BLaER1 (cell line): ENCODE results near the gene TTC9.
A peak's percentile ranks its signal among the peaks of the same experiment; 100 is the strongest.

ENCODE experiments used
- H3K27ac ChIP-seq: shearing (Covaris generic); formaldehyde crosslinking; 2 replicates; pipeline ENCODE4 v1.8.1; 2022
- H3K27me3 ChIP-seq: shearing (Covaris generic); formaldehyde crosslinking; 2 replicates; pipeline ENCODE4 v1.8.1; 2022
- H3K36me3 ChIP-seq: shearing (Covaris generic); formaldehyde crosslinking; 2 replicates; pipeline ENCODE4 v1.8.1; 2022
- H3K4me1 ChIP-seq: shearing (Covaris generic); formaldehyde crosslinking; 2 replicates; pipeline ENCODE4 v1.8.1; 2022
- H3K4me2 ChIP-seq: shearing (Covaris generic); formaldehyde crosslinking; 2 replicates; pipeline ENCODE4 v1.8.1; 2022
- H3K4me3 ChIP-seq: shearing (Covaris generic); formaldehyde crosslinking; 2 replicates; pipeline ENCODE4 v1.8.1; 2022
- H3K9ac ChIP-seq: shearing (Covaris generic); formaldehyde crosslinking; 2 replicates; pipeline ENCODE4 v1.8.1; 2022
- H3K9me3 ChIP-seq: shearing (Covaris generic); formaldehyde crosslinking; 2 replicates; pipeline ENCODE4 v1.8.1; 2022
- H4K20me1 ChIP-seq: shearing (Covaris generic); formaldehyde crosslinking; 2 replicates; pipeline ENCODE4 v1.8.1; 2022
- Cebpa-rat ChIP-seq: shearing (Covaris generic); IDR thresholded peaks from 2 replicates; pipeline ENCODE4 v1.8.1; 2022

The TTC9 gene

GRCh38 chr14:70616646-70617045 is 25.1 kb upstream of the TTC9 start:
- Histone ChIP-seq H3K4me3 (no peak overlapping the region), H3K27me3 (no peaks in the 10 kb centered on the region), H4K20me1 (no peaks in the 10 kb centered on the region), H3K27ac (no peak overlapping the region), H3K4me2 (no peak overlapping the region), H3K36me3 (no peaks in the 10 kb centered on the region), H3K4me1 (no peaks in the 10 kb centered on the region), H3K9ac (no peak overlapping the region), H3K9me3 (no peaks in the 10 kb centered on the region)
- TF ChIP-seq Cebpa-rat = no peak

- Histone ChIP-seq H3K4me1 (no peaks in the 10 kb centered on the region), H3K4me3 (no peak overlapping the region), H3K9ac (no peak overlapping the region), H3K27me3 (no peaks in the 10 kb centered on the region), H3K9me3 (no peaks in the 10 kb centered on the region), H4K20me1 (no peaks in the 10 kb centered on the region), H3K36me3 (no peaks in the 10 kb centered on the region), H3K4me2 (no peak overlapping the region), H3K27ac (no peak overlapping the region)
- TF ChIP-seq Cebpa-rat = no peak
Measured at GRCh38 chr14:70618314-70618713, 23.4 kb upstream of the TTC9 start.

- H3K9me3 ChIP-seq = no peaks in the 10 kb centered on the region
- H3K4me1 ChIP-seq = no peaks in the 10 kb centered on the region
Measured at GRCh38 chr14:70619708-70620107, 22.0 kb upstream of the TTC9 start.

GRCh38 chr14:70622111-70622712 is 19.5 kb upstream of the TTC9 start:
- Histone ChIP-seq H3K4me2 (no peak overlapping the region), H3K27ac (no peak overlapping the region), H3K4me3 (no peak overlapping the region), H3K4me1 (no peaks in the 10 kb centered on the region), H3K9me3 (peaks cover 14% of the 10 kb centered on the region), H4K20me1 (no peaks in the 10 kb centered on the region), H3K9ac (no peak overlapping the region), H3K27me3 (no peaks in the 10 kb centered on the region), H3K36me3 (no peaks in the 10 kb centered on the region)
- TF ChIP-seq Cebpa-rat = no peak

More at GRCh38 chr14:70619708-70620107, 22.0 kb upstream of the TTC9 start:
- H3K4me3 ChIP-seq = no peak overlapping the region
- no peaks in the 10 kb centered on the region for H3K27me3 ChIP-seq
- no peak overlapping the region for H3K27ac ChIP-seq
- H4K20me1 ChIP-seq = no peaks in the 10 kb centered on the region
- H3K4me2 ChIP-seq = no peak overlapping the region
- no peak overlapping the region for H3K9ac ChIP-seq
- TF ChIP-seq Cebpa-rat = no peak
- no peaks in the 10 kb centered on the region for H3K36me3 ChIP-seq

GRCh38 chr14:70624972-70625371 is 16.7 kb upstream of the TTC9 start:
- Histone ChIP-seq H3K9ac (no peak overlapping the region), H4K20me1 (no peaks in the 10 kb centered on the region), H3K36me3 (no peaks in the 10 kb centered on the region), H3K4me1 (no peaks in the 10 kb centered on the region), H3K27ac (no peak overlapping the region), H3K4me3 (no peak overlapping the region), H3K4me2 (no peak overlapping the region), H3K9me3 (peaks cover 21% of the 10 kb centered on the region), H3K27me3 (no peaks in the 10 kb centered on the region)
- no peak for TF ChIP-seq Cebpa-rat

GRCh38 chr14:70631948-70632347 is 9.8 kb upstream of the TTC9 start:
- Histone ChIP-seq H3K4me2 (no peak overlapping the region), H3K36me3 (no peaks in the 10 kb centered on the region), H3K27ac (no peak overlapping the region), H4K20me1 (no peaks in the 10 kb centered on the region), H3K4me3 (no peak overlapping the region), H3K9ac (no peak overlapping the region), H3K9me3 (peaks cover 22% of the 10 kb centered on the region), H3K27me3 (no peaks in the 10 kb centered on the region), H3K4me1 (no peaks in the 10 kb centered on the region)
- no peak for TF ChIP-seq Cebpa-rat

GRCh38 chr14:70635971-70636595 is 5.6 kb upstream of the TTC9 start:
- H3K4me1 ChIP-seq = peaks cover 7% of the 10 kb centered on the region
- TF ChIP-seq Cebpa-rat = no peak
- no peak overlapping the region for H3K27ac ChIP-seq
- no peak overlapping the region for H3K9ac ChIP-seq
- H3K4me2 ChIP-seq = no peak overlapping the region
- H3K36me3 ChIP-seq = no peaks in the 10 kb centered on the region
- H3K9me3 ChIP-seq = peaks cover 13% of the 10 kb centered on the region
- no peak overlapping the region for H3K4me3 ChIP-seq
- peaks cover 18% of the 10 kb centered on the region for H3K27me3 ChIP-seq
- no peaks in the 10 kb centered on the region for H4K20me1 ChIP-seq

- H3K4me2 ChIP-seq = no peak overlapping the region
- H3K36me3 ChIP-seq = no peaks in the 10 kb centered on the region
- H3K27me3 ChIP-seq = peaks cover 41% of the 10 kb centered on the region
- no peaks in the 10 kb centered on the region for H4K20me1 ChIP-seq
- H3K4me1 ChIP-seq = peaks cover 23% of the 10 kb centered on the region
- H3K4me3 ChIP-seq = no peak overlapping the region
- H3K27ac ChIP-seq = no peak overlapping the region
- TF ChIP-seq Cebpa-rat = no peak
- no peak overlapping the region for H3K9ac ChIP-seq
- H3K9me3 ChIP-seq = peaks cover 13% of the 10 kb centered on the region
Measured at GRCh38 chr14:70638416-70638815, 3.3 kb upstream of the TTC9 start.

GRCh38 chr14:70640938-70641547 is 673 bp upstream of the TTC9 start:
- H4K20me1 ChIP-seq = no peaks in the 10 kb centered on the region

More at GRCh38 chr14:70640938-70641547, 673 bp upstream of the TTC9 start:
- Histone ChIP-seq H3K36me3 (no peaks in the 10 kb centered on the region), H3K9me3 (peaks cover 3% of the 10 kb centered on the region), H3K4me3 (peak overlapping the region; percentile 87), H3K27me3 (peaks cover 49% of the 10 kb centered on the region), H3K4me2 (peak overlapping the region; percentile 97), H3K4me1 (peaks cover 37% of the 10 kb centered on the region), H3K9ac (no peak overlapping the region), H3K27ac (no peak overlapping the region)
- TF ChIP-seq Cebpa-rat = no peak
